ENCODE results near the gene C5orf46.
"Not testable (repeated sequence)": the region's sequence is repeated elsewhere in the genome, so short reads cannot be mapped to it uniquely, and the experiment has no call there.

C5orf46 gene

GRCh38 chr5:147906326-147907095 lies at the start of gene C5orf46:
C5orf46 (minus strand) TSS chr5:147906538; CDS start chr5:147906501, 37 bp downstream.
- no peak for DNase-seq

- no peak for DNase-seq
These were observed 48.6 kb upstream of the C5orf46 start for GRCh38 chr5:147954971-147955370.

- no peak for DNase-seq
These were observed 43.6 kb upstream of the C5orf46 start for GRCh38 chr5:147949711-147950573.

- DNase-seq, result not testable (repeated sequence)
These were observed 40.4 kb upstream of the C5orf46 start for GRCh38 chr5:147946658-147947274.

GRCh38 chr5:147939431-147940114 lies 33.2 kb upstream of the C5orf46 start:
- no peak for DNase-seq

GRCh38 chr5:147935032-147935431 lies 28.7 kb upstream of the C5orf46 start:
- no peak for DNase-seq

GRCh38 chr5:147930769-147931168 lies 24.4 kb upstream of the C5orf46 start:
- no peak for DNase-seq

GRCh38 chr5:147927901-147928300 lies 21.6 kb upstream of the C5orf46 start:
- no peak for DNase-seq

GRCh38 chr5:147925020-147925419 lies 18.7 kb upstream of the C5orf46 start:
- DNase-seq, result no peak

GRCh38 chr5:147921136-147921535 lies 14.8 kb upstream of the C5orf46 start:
- no peak for DNase-seq

- DNase-seq, result no peak
These were observed 14.2 kb upstream of the C5orf46 start for GRCh38 chr5:147920420-147921030.

- no peak for DNase-seq
These were observed 12.6 kb upstream of the C5orf46 start for GRCh38 chr5:147918899-147919298.

GRCh38 chr5:147918101-147918685 lies 11.9 kb upstream of the C5orf46 start:
- no peak for DNase-seq

GRCh38 chr5:147913786-147914185 lies 7.4 kb upstream of the C5orf46 start:
- DNase-seq, result no peak

- DNase-seq, result no peak
These were observed 5.7 kb upstream of the C5orf46 start for GRCh38 chr5:147912011-147912410.

GRCh38 chr5:147911427-147911826 lies 5.1 kb upstream of the C5orf46 start:
- no peak for DNase-seq

GRCh38 chr5:147904110-147904509 lies 2.2 kb downstream of the C5orf46 start:
- DNase-seq, result no peak

GRCh38 chr5:147902609-147903115 lies 3.7 kb downstream of the C5orf46 start:
- DNase-seq, result no peak

GRCh38 chr5:147901599-147902039 lies 4.7 kb downstream of the C5orf46 start:
- DNase-seq, result no peak

- no peak for DNase-seq
These were observed 7.4 kb downstream of the C5orf46 start for GRCh38 chr5:147898875-147899401.

GRCh38 chr5:147895864-147896263 lies 10.5 kb downstream of the C5orf46 start:
- no peak for DNase-seq
